ENCODE results near the gene CFAP45. TPM values are rescaled to one million over a fixed set of nuclear protein-coding genes. Genes with fewer than 3 reads are reported as not detected.

The CFAP45 gene, protein sequence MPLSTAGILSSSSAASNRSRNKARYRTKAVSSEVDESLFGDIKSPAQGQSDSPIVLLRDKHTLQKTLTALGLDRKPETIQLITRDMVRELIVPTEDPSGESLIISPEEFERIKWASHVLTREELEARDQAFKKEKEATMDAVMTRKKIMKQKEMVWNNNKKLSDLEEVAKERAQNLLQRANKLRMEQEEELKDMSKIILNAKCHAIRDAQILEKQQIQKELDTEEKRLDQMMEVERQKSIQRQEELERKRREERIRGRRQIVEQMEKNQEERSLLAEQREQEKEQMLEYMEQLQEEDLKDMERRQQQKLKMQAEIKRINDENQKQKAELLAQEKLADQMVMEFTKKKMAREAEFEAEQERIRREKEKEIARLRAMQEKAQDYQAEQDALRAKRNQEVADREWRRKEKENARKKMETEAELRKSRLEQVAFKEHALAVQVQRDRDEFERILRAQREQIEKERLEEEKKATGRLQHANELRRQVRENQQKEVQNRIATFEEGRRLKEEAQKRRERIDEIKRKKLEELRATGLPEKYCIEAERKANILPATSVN
- total RNA-seq = 1 to 10 TPM; 1.3 to 1.4 TPM

GRCh38 chr1:159900086-159900680 lies at the start of gene CFAP45:
TSS of gene CFAP45 (minus strand) at chr1:159900165. CDS start at chr1:159900098, 67 bp downstream.
- Mint-ChIP-seq H3K4me3 (no peak within 1 kb of the TSS), H3K36me3 (ENCODE audit: low read depth) (no peaks in the 10 kb centered on the region), H3K27me3 (no peaks in the 10 kb centered on the region), H3K9me3 (peaks cover 2% of the 10 kb centered on the region), H3K4me1 (ENCODE audit: low read depth) (no peaks in the 10 kb centered on the region), H3K27ac (no peak within 1 kb of the TSS)
- ChIA-PET POLR2A (no interaction called here), CTCF (interaction anchor here (0.9 to 2.5 kb wide), 4 partner anchors 9 to 107 kb away, joined by 3 to 24 read pairs (median 6); no protein-coding TSS in a partner anchor)
- ATAC-seq = peak; percentile 51
- intact Hi-C loops (cut with micrococcal nuclease) = no loop called here
- no peak for TF ChIP-seq CTCF (IDR thresholded peaks at IDR 0.05)
- peak; percentile 29 for DNase-seq

- DNase-seq (no peak), ATAC-seq (no peak)
- Mint-ChIP-seq H3K27me3 (peaks cover 16% of the 10 kb centered on the region), H3K9me3 (no peaks in the 10 kb centered on the region), H3K4me1 (ENCODE audit: low read depth) (peaks cover 2% of the 10 kb centered on the region), H3K4me3 (no peak overlapping the region), H3K36me3 (ENCODE audit: low read depth) (no peaks in the 10 kb centered on the region), H3K27ac (no peak overlapping the region)
- ChIA-PET CTCF (interaction anchor here (1.9 kb wide), 1 partner anchor 58 kb away, joined by 11 read pairs; no protein-coding TSS in a partner anchor), POLR2A (no interaction called here)
- intact Hi-C loops (cut with micrococcal nuclease) = no loop called here
- TF ChIP-seq CTCF (IDR thresholded peaks at IDR 0.05) = no peak
Observed at GRCh38 chr1:159949123-159949522, 49.2 kb upstream of the CFAP45 start.

DNA sequence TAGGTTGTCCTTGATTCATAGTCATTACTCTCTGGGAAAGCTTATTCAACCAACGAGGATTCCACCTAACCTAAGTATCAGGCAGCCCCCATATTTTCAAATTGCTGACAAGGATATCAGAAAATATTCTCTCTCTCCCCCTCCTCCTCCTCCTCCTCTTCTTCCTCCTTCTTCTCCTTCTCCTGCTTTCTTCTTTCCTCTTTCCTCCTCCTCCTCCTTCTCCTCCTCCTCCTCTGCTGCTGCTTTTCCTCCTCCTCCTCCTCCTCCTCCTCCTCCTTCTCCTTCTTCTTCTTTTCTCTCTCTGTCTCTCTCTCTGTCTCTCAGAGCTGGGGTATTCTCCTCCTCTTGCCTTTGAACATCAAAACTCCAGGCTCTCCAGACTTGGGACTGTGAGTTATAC lies 48.0 kb upstream of the CFAP45 start:
- H3K27ac Mint-ChIP-seq = no peak overlapping the region
- peaks cover 21% of the 10 kb centered on the region for H3K27me3 Mint-ChIP-seq
- ChIA-PET CTCF (no interaction called here), POLR2A (no interaction called here)
- H3K4me1 Mint-ChIP-seq (ENCODE audit: low read depth) = peaks cover 2% of the 10 kb centered on the region
- H3K9me3 Mint-ChIP-seq = no peaks in the 10 kb centered on the region
- no peak for TF ChIP-seq CTCF (IDR thresholded peaks at IDR 0.05)
- intact Hi-C loops (cut with micrococcal nuclease) = no loop called here
- no peaks in the 10 kb centered on the region for H3K36me3 Mint-ChIP-seq (ENCODE audit: low read depth)
- no peak for ATAC-seq
- H3K4me3 Mint-ChIP-seq = no peak overlapping the region
- no peak for DNase-seq

DNA sequence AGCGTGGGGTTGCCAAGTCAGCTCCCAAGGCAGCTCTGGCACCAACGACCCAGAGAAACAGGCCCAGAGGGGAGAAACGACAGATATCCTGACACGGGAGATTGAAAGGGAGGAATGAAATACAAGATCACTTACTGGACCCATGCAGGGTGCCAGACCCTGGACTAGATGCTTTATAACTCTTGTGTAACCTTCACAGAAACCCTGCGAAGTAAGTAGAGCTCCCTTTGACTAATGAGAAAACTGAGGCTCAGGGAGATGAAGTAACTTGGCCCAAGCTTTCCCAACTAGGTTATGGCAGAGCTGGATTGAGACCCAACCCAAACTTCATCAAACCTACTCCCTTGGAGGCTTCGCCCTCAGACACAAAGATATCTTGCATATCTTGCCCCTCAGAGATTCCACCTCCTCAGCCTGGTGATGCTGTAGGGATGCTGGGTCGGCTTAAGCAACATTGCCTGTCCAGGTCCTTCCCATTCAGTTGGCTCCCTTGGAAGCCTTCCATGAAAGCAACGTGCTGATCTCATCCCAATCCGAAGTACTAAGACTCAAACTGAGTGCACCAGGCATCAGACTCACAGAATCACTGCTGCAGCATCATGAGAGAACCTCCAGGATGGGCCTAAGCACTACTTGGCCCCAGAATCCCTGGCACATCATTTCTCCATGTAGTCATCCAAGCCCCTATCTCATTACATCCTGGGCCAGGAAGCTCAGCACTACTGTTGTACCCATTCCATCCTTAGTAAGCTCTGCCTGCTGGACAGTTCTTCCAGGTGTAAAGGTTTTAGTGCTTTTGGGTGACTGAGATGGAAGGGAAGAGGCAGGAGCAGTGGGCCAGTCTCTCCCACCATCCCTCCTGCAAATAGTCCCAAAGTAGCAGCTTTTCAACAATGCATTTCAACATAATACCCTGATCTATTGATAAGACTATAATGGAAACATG lies 46.5 kb upstream of the CFAP45 start:
- H3K4me1 Mint-ChIP-seq (ENCODE audit: low read depth) = peaks cover 2% of the 10 kb centered on the region
- intact Hi-C loops (cut with micrococcal nuclease) = no loop called here
- no peak for TF ChIP-seq CTCF (IDR thresholded peaks at IDR 0.05)
- ATAC-seq (no peak), DNase-seq (no peak)
- POLR2A ChIA-PET = interaction anchor here (1.0 to 1.1 kb wide), 2 partner anchors 80 to 169 kb away, joined by 3 read pairs; no protein-coding TSS in a partner anchor
- H3K36me3 Mint-ChIP-seq (ENCODE audit: low read depth) = no peaks in the 10 kb centered on the region
- CTCF ChIA-PET = interaction anchor here (0.7 to 2.3 kb wide), 15 partner anchors 8 to 148 kb away, joined by 3 to 21 read pairs (median 3); partner anchors contain the start of gene SLAMF8
- H3K9me3 Mint-ChIP-seq = no peaks in the 10 kb centered on the region
- H3K27ac Mint-ChIP-seq = no peak overlapping the region
- H3K27me3 Mint-ChIP-seq = peaks cover 22% of the 10 kb centered on the region
- peak overlapping the region; percentile 28 for H3K4me3 Mint-ChIP-seq

Data from activated CD8-positive, alpha-beta T cell treated with anti-CD3 and anti-CD28 coated beads for 36 hours (primary cell).